ENCODE measurements around the gene ACYP2. TPM values are rescaled to one million over a fixed set of nuclear protein-coding genes. Genes with fewer than 3 reads are reported as not detected.
"Not testable (repeated sequence)": the region's sequence is repeated elsewhere in the genome, so short reads cannot be mapped to it uniquely, and the experiment has no call there.

Gene ACYP2
- total RNA-seq, 4 donors from 2014 or later = 3.7 to 15.1 (median 5.7) TPM

DNA sequence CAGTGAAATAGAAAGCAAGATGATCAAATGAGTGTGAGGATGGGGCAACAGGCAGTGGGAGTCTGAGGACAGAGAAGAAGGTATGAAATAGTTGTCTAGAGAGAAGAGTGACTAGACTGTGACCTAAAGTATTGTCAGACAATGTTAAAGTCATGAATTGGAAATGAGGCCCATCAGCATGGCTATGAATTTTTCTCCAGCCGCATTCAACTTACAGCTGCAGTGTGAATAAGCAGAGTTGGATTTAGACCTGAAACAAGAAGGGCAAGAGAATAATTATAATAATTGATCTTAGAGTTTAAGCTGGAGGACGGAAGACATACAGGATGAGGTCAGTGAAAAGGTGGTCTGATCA, 144.8 kb downstream of the ACYP2 start:
- TF ChIP-seq, protein P1, sequence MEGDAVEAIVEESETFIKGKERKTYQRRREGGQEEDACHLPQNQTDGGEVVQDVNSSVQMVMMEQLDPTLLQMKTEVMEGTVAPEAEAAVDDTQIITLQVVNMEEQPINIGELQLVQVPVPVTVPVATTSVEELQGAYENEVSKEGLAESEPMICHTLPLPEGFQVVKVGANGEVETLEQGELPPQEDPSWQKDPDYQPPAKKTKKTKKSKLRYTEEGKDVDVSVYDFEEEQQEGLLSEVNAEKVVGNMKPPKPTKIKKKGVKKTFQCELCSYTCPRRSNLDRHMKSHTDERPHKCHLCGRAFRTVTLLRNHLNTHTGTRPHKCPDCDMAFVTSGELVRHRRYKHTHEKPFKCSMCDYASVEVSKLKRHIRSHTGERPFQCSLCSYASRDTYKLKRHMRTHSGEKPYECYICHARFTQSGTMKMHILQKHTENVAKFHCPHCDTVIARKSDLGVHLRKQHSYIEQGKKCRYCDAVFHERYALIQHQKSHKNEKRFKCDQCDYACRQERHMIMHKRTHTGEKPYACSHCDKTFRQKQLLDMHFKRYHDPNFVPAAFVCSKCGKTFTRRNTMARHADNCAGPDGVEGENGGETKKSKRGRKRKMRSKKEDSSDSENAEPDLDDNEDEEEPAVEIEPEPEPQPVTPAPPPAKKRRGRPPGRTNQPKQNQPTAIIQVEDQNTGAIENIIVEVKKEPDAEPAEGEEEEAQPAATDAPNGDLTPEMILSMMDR (IDR thresholded peaks at IDR 0.05) = no peak
- no peak for TF ChIP-seq POLR2A (IDR thresholded peaks at IDR 0.05)
- Histone ChIP-seq H3K27me3 (no peaks in the 10 kb centered on the region), H3K4me1 (no peaks in the 10 kb centered on the region), H3K27ac (no peak overlapping the region), H3K36me3 (no peaks in the 10 kb centered on the region), H3K4me3 (no peak overlapping the region), H3K9me3 (peaks cover 0 to 6% (median 0%) of the 10 kb centered on the region in 3 donors)
- intact Hi-C loops (cut with DNase I) = no loop called here
- DNase-seq = no peak
- WGBS, 2 donors = 89 to 97% methylated on average over 2 of the region's 2 CpGs

DNA sequence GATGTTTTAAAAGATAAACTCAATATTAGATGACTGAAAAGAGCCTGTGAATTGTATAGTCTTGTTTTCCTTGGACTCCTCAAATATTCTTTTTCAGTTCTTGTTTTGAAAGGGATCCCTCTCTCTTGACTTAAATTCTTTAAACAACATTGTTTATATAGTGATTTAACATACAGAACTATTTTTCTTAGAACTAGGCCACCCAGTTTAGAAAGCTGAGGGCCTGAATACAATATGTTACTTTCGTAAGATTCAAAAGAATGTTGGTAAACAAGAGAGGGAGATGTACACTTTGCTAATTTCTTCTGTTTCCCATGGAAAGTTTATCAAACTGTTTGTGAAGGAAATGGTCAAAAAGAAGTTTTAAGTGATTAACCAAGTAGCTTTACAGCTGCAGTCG, 146.1 kb downstream of the ACYP2 start:
- Histone ChIP-seq H3K36me3 (no peaks in the 10 kb centered on the region), H3K27ac (no peak overlapping the region), H3K4me1 (no peaks in the 10 kb centered on the region), H3K4me3 (no peak overlapping the region), H3K9me3 (no peaks in the 10 kb centered on the region), H3K27me3 (no peaks in the 10 kb centered on the region)
- 54 to 59% methylated on average over 2 of the region's 2 CpGs for WGBS, 2 donors
- intact Hi-C loops (cut with DNase I) = no loop called here
- TF ChIP-seq POLR2A (IDR thresholded peaks at IDR 0.05) = no peak
- TF ChIP-seq, protein P1 (IDR thresholded peaks at IDR 0.05) = no peak
- no peak for DNase-seq

- H3K36me3 ChIP-seq = no peaks in the 10 kb centered on the region
- TF ChIP-seq POLR2A (IDR thresholded peaks at IDR 0.05) = no peak
- TF ChIP-seq, protein P1 (IDR thresholded peaks at IDR 0.05) = no peak
- H3K9me3 ChIP-seq = no peaks in the 10 kb centered on the region
- H3K4me1 ChIP-seq = no peaks in the 10 kb centered on the region
- H3K27me3 ChIP-seq = no peaks in the 10 kb centered on the region
- 74 to 78% methylated on average over 2 of the region's 2 CpGs for WGBS, 2 donors
- no peak overlapping the region for H3K27ac ChIP-seq
- no peak overlapping the region for H3K4me3 ChIP-seq
- intact Hi-C loops (cut with DNase I) = no loop called here
- no peak for DNase-seq
These were observed 146.8 kb downstream of the ACYP2 start for GRCh38 chr2:54262015-54262765.

GRCh38 chr2:54265081-54265480, 149.7 kb downstream of the ACYP2 start:
- intact Hi-C loops (cut with DNase I); H3K4me1 ChIP-seq; H3K27me3 ChIP-seq; H3K27ac ChIP-seq; H3K36me3 ChIP-seq; H3K9me3 ChIP-seq; DNase-seq; H3K4me3 ChIP-seq: not testable (repeated sequence)
- WGBS, 2 donors = 71 to 75% methylated on average over 1 of the region's 1 CpG

DNA sequence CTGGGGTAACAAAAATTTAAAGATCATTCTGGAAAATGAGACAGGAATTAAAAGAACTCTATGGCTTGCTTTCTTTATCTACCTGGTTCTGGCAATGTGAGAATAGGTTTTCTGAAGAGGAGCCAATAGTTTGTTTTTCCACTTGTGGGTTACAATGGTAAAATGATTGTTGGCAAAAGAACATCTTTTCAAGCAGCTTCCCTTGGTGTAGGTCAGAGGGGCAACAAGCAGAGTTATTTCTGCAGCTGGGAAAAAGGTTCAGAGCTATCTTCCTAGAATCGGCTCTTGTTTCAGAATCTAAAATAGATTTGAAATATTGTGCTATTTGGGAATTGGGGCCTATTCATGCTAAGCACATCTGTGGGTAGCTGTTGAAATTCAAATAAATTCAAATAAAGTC, 152.2 kb downstream of the ACYP2 start:
- WGBS, 2 donors = 81 to 87% methylated on average over 1 of the region's 1 CpG
- intact Hi-C loops (cut with DNase I) = no loop called here
- no peak for DNase-seq
- H3K27ac ChIP-seq = no peak overlapping the region
- H3K9me3 ChIP-seq = no peaks in the 10 kb centered on the region
- TF ChIP-seq POLR2A (IDR thresholded peaks at IDR 0.05) = no peak
- TF ChIP-seq, protein P1 (IDR thresholded peaks at IDR 0.05) = no peak
- no peaks in the 10 kb centered on the region for H3K27me3 ChIP-seq
- no peaks in the 10 kb centered on the region for H3K36me3 ChIP-seq
- H3K4me1 ChIP-seq = no peaks in the 10 kb centered on the region
- no peak overlapping the region for H3K4me3 ChIP-seq

GRCh38 chr2:54271189-54271588, 155.8 kb downstream of the ACYP2 start:
- Histone ChIP-seq H3K4me3 (no peak overlapping the region), H3K36me3 (no peaks in the 10 kb centered on the region), H3K27me3 (no peaks in the 10 kb centered on the region), H3K27ac (no peak overlapping the region), H3K9me3 (no peaks in the 10 kb centered on the region), H3K4me1 (no peaks in the 10 kb centered on the region)
- TF ChIP-seq POLR2A (IDR thresholded peaks at IDR 0.05) = no peak
- TF ChIP-seq, protein P1 (IDR thresholded peaks at IDR 0.05) = no peak
- WGBS, 2 donors = 96 to 99% methylated on average over 4 of the region's 4 CpGs
- intact Hi-C loops (cut with DNase I) = no loop called here
- no peak for DNase-seq

All from esophagus squamous epithelium (tissue), 5 donors.